ENCODE measurements around the gene CNTN4.
"Not testable (repeated sequence)": the region's sequence is repeated elsewhere in the genome, so short reads cannot be mapped to it uniquely, and the experiment has no call there.

CNTN4 gene

DNA sequence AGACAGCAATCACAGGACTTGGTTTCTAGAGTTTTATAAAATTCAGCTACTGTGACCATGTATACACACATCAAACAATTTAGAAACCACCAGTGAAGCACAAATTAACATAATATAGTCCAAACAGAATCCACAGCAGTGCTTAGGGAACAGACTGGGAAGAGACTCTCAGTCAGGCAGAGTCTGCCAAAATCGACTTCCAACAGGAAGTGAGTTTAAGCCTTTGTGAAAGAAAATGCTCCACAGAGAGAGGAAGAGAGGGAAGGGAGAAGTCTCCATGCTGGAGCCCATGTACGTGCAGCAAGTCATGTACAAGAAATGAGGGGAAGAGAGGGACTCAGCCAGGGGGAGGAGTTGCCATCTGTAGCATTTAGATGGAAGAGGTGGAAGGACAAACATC lies 838.9 kb downstream of the CNTN4 start:
- no peak for DNase-seq

- DNase-seq = no peak
Measured at GRCh38 chr3:2938711-2939110, 840.0 kb downstream of the CNTN4 start.

- no peak for DNase-seq
Measured at GRCh38 chr3:2940062-2940461, 841.4 kb downstream of the CNTN4 start.

- DNase-seq = no peak
Measured at GRCh38 chr3:2944628-2945027, 846.0 kb downstream of the CNTN4 start.

GRCh38 chr3:2945121-2945520 lies 846.5 kb downstream of the CNTN4 start:
- no peak for DNase-seq

GRCh38 chr3:2947536-2947935 lies 848.9 kb downstream of the CNTN4 start:
- no peak for DNase-seq

DNA sequence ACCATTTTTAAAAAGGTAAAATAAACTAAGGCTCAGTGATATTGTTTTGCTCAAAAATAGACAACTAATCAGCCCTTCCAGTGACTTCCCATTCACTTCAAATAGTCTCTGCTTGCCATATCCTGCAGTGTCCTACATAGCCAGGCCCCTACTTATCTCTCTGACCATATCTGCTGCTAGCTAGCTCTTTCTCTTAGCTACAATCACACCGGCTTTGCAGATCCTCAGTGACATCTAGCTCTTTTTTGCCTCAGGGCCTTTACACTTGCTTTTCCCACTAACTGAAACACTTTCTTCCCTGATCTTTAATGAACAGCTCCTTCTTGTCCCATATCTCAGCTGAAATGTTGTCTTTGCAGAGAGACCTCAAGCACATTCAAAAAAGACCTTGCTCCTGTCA lies 850.2 kb downstream of the CNTN4 start:
- no peak for DNase-seq

GRCh38 chr3:2950159-2950558 lies 851.5 kb downstream of the CNTN4 start:
- no peak for DNase-seq

GRCh38 chr3:2957115-2957514 lies 858.4 kb downstream of the CNTN4 start:
- no peak for DNase-seq

- no peak for DNase-seq
Measured at GRCh38 chr3:2958551-2958950, 859.9 kb downstream of the CNTN4 start.

- no peak for DNase-seq
Measured at GRCh38 chr3:2961576-2961975, 862.9 kb downstream of the CNTN4 start.

- no peak for DNase-seq
Measured at GRCh38 chr3:2967871-2968270, 869.2 kb downstream of the CNTN4 start.

- DNase-seq = no peak
Measured at GRCh38 chr3:2968475-2968874, 869.8 kb downstream of the CNTN4 start.

DNA sequence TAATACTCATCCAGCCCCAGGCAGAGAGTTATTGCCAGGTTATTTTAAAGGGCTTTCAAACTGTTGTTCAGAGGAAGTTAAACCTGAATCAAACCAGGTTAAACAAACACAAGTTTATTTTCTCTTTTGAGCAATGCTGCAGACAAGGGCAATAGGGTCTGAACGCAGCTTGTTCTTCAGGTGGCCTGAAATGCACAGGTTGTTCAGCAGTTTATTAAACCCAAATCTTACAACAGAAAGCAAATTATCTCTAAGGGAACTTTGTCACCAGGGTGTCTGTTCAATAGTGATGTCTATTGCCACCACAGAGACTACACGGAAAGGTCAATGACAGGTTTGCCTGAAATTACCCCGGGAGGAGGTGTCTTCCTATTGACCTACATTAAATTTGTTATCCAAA lies 877.5 kb downstream of the CNTN4 start:
- no peak for DNase-seq

- no peak for DNase-seq
Measured at GRCh38 chr3:2976796-2977195, 878.1 kb downstream of the CNTN4 start.

DNA sequence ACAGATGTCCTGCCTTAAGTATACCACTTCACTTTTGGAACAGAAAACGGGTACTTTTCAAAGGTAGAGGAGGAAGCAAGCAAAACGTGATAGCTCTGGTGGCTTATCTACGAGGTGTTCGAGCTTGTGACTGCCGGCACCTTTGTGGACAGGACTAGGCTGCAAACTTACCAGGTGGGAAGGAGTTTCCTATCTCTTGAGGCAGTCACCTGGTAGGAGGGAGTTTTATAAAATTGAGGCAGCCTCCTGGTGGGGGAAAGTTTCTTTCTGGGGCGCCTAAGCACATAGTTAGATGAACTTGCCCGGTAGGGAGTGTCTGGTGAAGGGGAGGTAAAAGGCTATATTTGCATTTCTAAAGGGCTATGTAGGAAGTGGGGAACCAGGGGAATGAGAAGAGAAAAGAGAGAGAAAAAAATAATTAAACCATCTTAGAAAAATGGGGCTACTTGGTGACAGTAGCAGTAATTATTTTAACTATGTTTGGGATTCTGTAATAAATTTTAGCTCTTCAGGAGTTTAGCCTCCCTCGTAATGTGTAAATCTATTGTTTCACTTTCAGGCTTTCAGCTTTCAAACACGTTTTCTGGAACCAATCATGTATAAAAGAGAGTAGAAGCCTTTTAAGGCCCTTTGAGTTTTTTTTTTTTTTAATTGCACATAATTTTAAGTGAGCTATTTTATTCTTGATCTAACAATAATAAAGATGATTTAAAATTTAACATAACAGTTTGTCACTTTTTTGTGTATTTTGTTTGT lies 880.5 kb downstream of the CNTN4 start:
- DNase-seq = no peak

GRCh38 chr3:2984005-2984830 lies 885.6 kb downstream of the CNTN4 start:
- no peak for DNase-seq

- no peak for DNase-seq
Measured at GRCh38 chr3:2984831-2985220, 886.2 kb downstream of the CNTN4 start.

GRCh38 chr3:2985479-2985878 lies 886.8 kb downstream of the CNTN4 start:
- no peak for DNase-seq

- DNase-seq = no peak
Measured at GRCh38 chr3:2992534-2992933, 893.9 kb downstream of the CNTN4 start.

DNA sequence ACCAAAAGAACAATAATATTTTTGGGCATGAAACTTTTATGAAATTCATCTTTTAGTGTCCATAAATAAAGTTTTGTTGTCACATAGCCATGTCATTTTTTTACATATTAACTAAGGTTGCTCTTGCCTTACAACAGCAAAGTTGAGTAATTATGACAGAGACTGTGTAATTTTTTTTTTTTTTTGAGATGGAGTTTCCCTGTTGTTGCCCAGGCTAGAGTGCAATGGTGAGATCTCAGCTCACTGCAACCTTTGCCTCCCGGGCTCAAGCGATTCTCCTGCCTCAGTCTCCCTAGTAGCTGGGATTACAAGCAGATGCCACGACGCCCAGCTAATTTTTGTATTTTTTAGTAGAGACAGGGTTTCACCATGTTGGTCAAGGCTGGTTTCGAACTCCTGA lies 894.5 kb downstream of the CNTN4 start:
- not testable (repeated sequence) for DNase-seq

GRCh38 chr3:2993736-2994135 lies 895.1 kb downstream of the CNTN4 start:
- no peak for DNase-seq

- DNase-seq = no peak
Measured at GRCh38 chr3:2995195-2995594, 896.5 kb downstream of the CNTN4 start.

DNA sequence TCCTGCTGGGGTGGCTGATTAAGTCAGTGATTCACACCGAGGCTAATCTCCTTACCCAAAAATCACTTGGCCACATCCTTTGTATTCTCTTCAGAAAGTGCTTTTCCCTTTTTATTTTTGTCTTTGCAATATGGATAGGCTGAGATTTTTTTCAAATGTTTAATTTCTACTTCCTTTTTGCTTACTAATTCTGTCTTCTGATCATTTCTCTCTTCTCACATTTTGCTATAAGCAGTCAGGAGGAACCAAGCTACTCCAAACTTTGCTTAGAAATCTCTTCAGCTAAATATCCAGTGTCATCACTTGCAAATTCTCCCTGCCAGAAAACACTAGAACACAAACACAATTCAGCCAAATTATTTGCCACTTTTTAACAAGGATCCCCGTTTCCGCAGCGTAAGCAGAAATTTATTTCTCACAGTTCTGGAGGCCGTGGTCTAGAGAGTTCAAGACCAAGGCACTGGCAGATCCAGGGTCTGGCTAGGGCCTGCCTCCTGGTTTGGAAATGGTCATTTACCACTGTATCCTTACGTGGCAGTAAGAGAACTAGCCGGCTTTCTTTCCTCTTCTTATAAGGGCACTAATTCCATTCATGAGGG lies 906.6 kb downstream of the CNTN4 start:
- DNase-seq = no peak

All from activated CD8-positive, alpha-beta memory T cell treated with anti-CD3 and anti-CD28 coated beads, Interleukin-2, amount 50 U/mL, for 48 hours (primary cell).